GM13977 (cell line): Measurements from ENCODE around the gene NUP93.
"Not testable (repeated sequence)": the region's sequence is repeated elsewhere in the genome, so short reads cannot be mapped to it uniquely, and the experiment has no call there.

Source experiments
- DNase-seq: peaks from one replicate; pipeline ENCODE4 v3.0.0; 2012; ENCODE audit warnings: low spot score
- CTCF ChIP-seq: IDR thresholded peaks from 2 replicates; pipeline ENCODE4 v1.5.1; 2012; ENCODE audit warnings: mild to moderate bottlenecking, control low read depth; ENCODE audit not compliant: insufficient read depth; ENCODE audit errors: extremely low read depth, missing control alignments
- in situ Hi-C: fragments of 300-500 bp; cut with MboI; formaldehyde crosslinking; loops from one replicate; pipeline ENCODE4 v1.12.0; 2022; ENCODE audit warnings: low sequenced_read_pairs, low pct_unique_long_range_greater_than_20kb, mixed read lengths, inconsistent platforms; ENCODE audit not compliant: unreplicated experiment

Gene NUP93

GRCh38 chr16:56716761-56717160, 13.2 kb upstream of the NUP93 start:
- DNase-seq = no peak
- in situ Hi-C loops = no loop called here
- TF ChIP-seq CTCF = no peak

GRCh38 chr16:56717532-56717931, 12.4 kb upstream of the NUP93 start:
- in situ Hi-C loops, DNase-seq: not testable (repeated sequence)

GRCh38 chr16:56722200-56722842, 7.6 kb upstream of the NUP93 start:
- in situ Hi-C loops = no loop called here
- no peak for DNase-seq
- TF ChIP-seq CTCF = no peak

GRCh38 chr16:56724191-56724590, 5.7 kb upstream of the NUP93 start:
- TF ChIP-seq CTCF = no peak
- DNase-seq = no peak
- in situ Hi-C loops = no loop called here

GRCh38 chr16:56726283-56726682, 3.6 kb upstream of the NUP93 start:
- in situ Hi-C loops = no loop called here
- TF ChIP-seq CTCF = no peak
- no peak for DNase-seq

- TF ChIP-seq CTCF = no peak
- in situ Hi-C loops = no loop called here
- no peak for DNase-seq
These were observed 3.0 kb upstream of the NUP93 start for GRCh38 chr16:56726926-56727325.

- in situ Hi-C loops = no loop called here
- DNase-seq = no peak
- TF ChIP-seq CTCF = no peak
These were observed 1.9 kb upstream of the NUP93 start for GRCh38 chr16:56728027-56728426.
